HEK293 (cell line): ENCODE measurements around the gene METTL16.

ENCODE experiments used
- GLIS1 ChIP-seq: fragments of 450-650 bp; formaldehyde crosslinking; IDR thresholded peaks from 2 replicates; pipeline ENCODE4 v1.5.1; 2016; ENCODE audit warnings: missing biosample characterization, missing genetic modification characterization
- HOXA7 ChIP-seq: sonication (generic); formaldehyde crosslinking; IDR thresholded peaks from 2 replicates; pipeline ENCODE4 v1.8.1; 2022; ENCODE audit warnings: missing genetic modification reagents, borderline replicate concordance
- HOXC10 ChIP-seq: sonication (generic); formaldehyde crosslinking; IDR thresholded peaks from 2 replicates; pipeline ENCODE4 v1.8.1; 2023; ENCODE audit warnings: mild to moderate bottlenecking, missing genetic modification reagents
- HOXD13 ChIP-seq: sonication (generic); formaldehyde crosslinking; IDR thresholded peaks from 2 replicates; pipeline ENCODE4 v1.8.0; 2022; ENCODE audit warnings: missing genetic modification reagents, borderline replicate concordance
- RBAK ChIP-seq: fragments of 450-650 bp; formaldehyde crosslinking; IDR thresholded peaks from 2 replicates; pipeline ENCODE4 v1.5.1; 2016; ENCODE audit warnings: missing biosample characterization, missing genetic modification characterization
- ZBTB1 ChIP-seq: fragments of 450-650 bp; formaldehyde crosslinking; IDR thresholded peaks from 2 replicates; pipeline ENCODE4 v1.5.1; 2016; ENCODE audit warnings: missing biosample characterization, missing genetic modification characterization
- ZBTB8A ChIP-seq: fragments of 450-650 bp; formaldehyde crosslinking; IDR thresholded peaks from 2 replicates; pipeline ENCODE4 v1.5.1; 2016; ENCODE audit warnings: missing biosample characterization, missing genetic modification characterization
- ZEB2 ChIP-seq: fragments of 450-650 bp; formaldehyde crosslinking; IDR thresholded peaks from 2 replicates; pipeline ENCODE4 v1.5.1; 2016; ENCODE audit warnings: missing biosample characterization, missing genetic modification characterization
- ZFP41 ChIP-seq: fragments of 450-650 bp; formaldehyde crosslinking; IDR thresholded peaks from 2 replicates; pipeline ENCODE4 v1.5.1; 2016; ENCODE audit warnings: missing biosample characterization, missing genetic modification characterization, borderline replicate concordance
- ZIC2 ChIP-seq: fragments of 450-650 bp; formaldehyde crosslinking; IDR thresholded peaks from 2 replicates; pipeline ENCODE4 v1.5.1; 2016; ENCODE audit warnings: missing biosample characterization, missing genetic modification characterization
- ZNF10 ChIP-seq: fragments of 450-650 bp; formaldehyde crosslinking; IDR thresholded peaks from 2 replicates; pipeline ENCODE4 v1.5.1; 2017; ENCODE audit warnings: missing biosample characterization, missing genetic modification characterization
- ZNF24 ChIP-seq: fragments of 450-650 bp; formaldehyde crosslinking; IDR thresholded peaks from 2 replicates; pipeline ENCODE4 v1.5.1; 2016; ENCODE audit warnings: missing biosample characterization, missing genetic modification characterization
- ZNF426 ChIP-seq: fragments of 450-650 bp; formaldehyde crosslinking; IDR thresholded peaks from 2 replicates; pipeline ENCODE4 v1.5.1; 2017; ENCODE audit warnings: missing biosample characterization, missing genetic modification characterization, mild to moderate bottlenecking, inconsistent platforms, moderate library complexity
- ZNF530 ChIP-seq: fragments of 450-650 bp; formaldehyde crosslinking; IDR thresholded peaks from 2 replicates; pipeline ENCODE4 v1.5.1; 2016; ENCODE audit warnings: low read depth, missing biosample characterization, missing genetic modification characterization
- ZNF571 ChIP-seq: fragments of 450-650 bp; formaldehyde crosslinking; IDR thresholded peaks from 2 replicates; pipeline ENCODE4 v1.5.0; 2017; ENCODE audit warnings: missing biosample characterization, missing genetic modification characterization
- ZNF621 ChIP-seq: fragments of 450-650 bp; formaldehyde crosslinking; IDR thresholded peaks from 2 replicates; pipeline ENCODE4 v1.5.1; 2017; ENCODE audit warnings: missing biosample characterization, missing genetic modification characterization
- ZNF626 ChIP-seq: fragments of 450-650 bp; sonication (Bioruptor Pico); formaldehyde crosslinking; IDR thresholded peaks from 2 replicates; pipeline ENCODE4 v1.5.1; 2018; ENCODE audit warnings: missing biosample characterization, missing genetic modification characterization, inconsistent platforms
- ZNF701 ChIP-seq: fragments of 450-650 bp; formaldehyde crosslinking; IDR thresholded peaks from 2 replicates; pipeline ENCODE4 v1.5.1; 2016; ENCODE audit warnings: missing biosample characterization, missing genetic modification characterization
- ZNF777 ChIP-seq: fragments of 450-650 bp; formaldehyde crosslinking; IDR thresholded peaks from 2 replicates; pipeline ENCODE4 v1.5.1; 2017; ENCODE audit warnings: missing biosample characterization, missing genetic modification characterization, borderline replicate concordance
- ZXDB ChIP-seq: fragments of 450-650 bp; formaldehyde crosslinking; IDR thresholded peaks from 2 replicates; pipeline ENCODE4 v1.5.1; 2016; ENCODE audit warnings: missing biosample characterization, missing genetic modification characterization
- TF ChIP-seq, protein P1 (sequence below): fragments of 450-650 bp; formaldehyde crosslinking; IDR thresholded peaks from 2 replicates; pipeline ENCODE4 v1.5.1; 2016; ENCODE audit warnings: missing biosample characterization, missing genetic modification characterization
- TF ChIP-seq, protein P2 (sequence below): fragments of 450-650 bp; formaldehyde crosslinking; IDR thresholded peaks from 2 replicates; pipeline ENCODE4 v1.5.1; 2016; ENCODE audit warnings: missing biosample characterization, missing genetic modification characterization
- TF ChIP-seq, protein P3 (sequence below): fragments of 450-650 bp; formaldehyde crosslinking; IDR thresholded peaks from 2 replicates; pipeline ENCODE4 v1.5.1; 2016; ENCODE audit warnings: missing biosample characterization, missing genetic modification characterization, borderline replicate concordance
- TF ChIP-seq, protein P4 (sequence below): fragments of 450-650 bp; formaldehyde crosslinking; optimal IDR thresholded peaks from 2 replicates; pipeline ENCODE3; 2016; ENCODE audit warnings: missing biosample characterization, mild to moderate bottlenecking, missing genetic modification characterization
- TF ChIP-seq, protein P5 (sequence below): IDR thresholded peaks from 2 replicates; pipeline ENCODE4 v1.6.1; 2011; ENCODE audit warnings: mild to moderate bottlenecking, low read depth, low read length, borderline replicate concordance
- TF ChIP-seq, protein P6 (sequence below): fragments of 450-650 bp; IDR thresholded peaks from 2 replicates; pipeline ENCODE4 v1.5.1; 2018; ENCODE audit warnings: missing biosample characterization, missing genetic modification characterization

The METTL16 gene

DNA sequence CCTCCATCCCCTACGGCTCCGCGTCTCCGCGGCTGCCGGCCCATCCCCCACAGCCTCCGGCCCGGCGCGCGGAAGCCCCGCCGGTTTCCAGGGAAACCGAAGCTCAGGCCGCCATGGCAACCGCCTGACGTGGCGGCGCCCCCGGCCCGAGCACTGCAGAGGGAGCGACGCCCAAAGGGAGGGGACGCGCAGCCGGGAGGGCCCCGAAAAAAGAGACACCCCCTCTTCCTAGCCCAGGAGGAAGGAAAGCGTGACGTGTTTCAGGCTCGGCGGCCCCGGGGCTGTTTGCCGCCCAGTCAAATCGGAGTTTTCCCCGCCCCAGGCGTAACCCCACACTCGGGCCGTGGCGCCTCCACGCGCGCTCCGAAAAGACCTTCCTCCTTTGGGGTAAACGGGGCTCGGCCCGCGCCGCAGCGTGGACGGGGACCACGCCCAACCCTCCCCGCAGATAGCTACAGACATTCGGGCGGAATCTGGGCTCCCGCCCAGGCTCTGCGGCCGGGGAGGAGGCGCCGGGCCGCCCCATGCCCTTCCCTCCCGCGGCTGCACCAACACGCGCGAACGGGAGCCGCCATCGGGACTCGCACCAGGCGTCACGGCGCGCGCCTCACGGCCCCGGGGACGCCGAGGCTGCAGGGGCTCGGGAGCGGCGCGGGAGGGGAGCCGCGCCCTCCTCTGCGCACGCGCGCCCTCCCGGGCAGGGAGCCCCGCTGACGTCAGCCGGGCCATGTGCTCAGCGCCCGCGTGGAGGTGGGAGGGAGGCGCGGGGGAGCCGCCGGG is 118.3 kb downstream of the METTL16 start (continued):
- TF ChIP-seq, protein P1, sequence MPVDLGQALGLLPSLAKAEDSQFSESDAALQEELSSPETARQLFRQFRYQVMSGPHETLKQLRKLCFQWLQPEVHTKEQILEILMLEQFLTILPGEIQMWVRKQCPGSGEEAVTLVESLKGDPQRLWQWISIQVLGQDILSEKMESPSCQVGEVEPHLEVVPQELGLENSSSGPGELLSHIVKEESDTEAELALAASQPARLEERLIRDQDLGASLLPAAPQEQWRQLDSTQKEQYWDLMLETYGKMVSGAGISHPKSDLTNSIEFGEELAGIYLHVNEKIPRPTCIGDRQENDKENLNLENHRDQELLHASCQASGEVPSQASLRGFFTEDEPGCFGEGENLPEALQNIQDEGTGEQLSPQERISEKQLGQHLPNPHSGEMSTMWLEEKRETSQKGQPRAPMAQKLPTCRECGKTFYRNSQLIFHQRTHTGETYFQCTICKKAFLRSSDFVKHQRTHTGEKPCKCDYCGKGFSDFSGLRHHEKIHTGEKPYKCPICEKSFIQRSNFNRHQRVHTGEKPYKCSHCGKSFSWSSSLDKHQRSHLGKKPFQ (tag by site-specific recombination): no peak
- TF ChIP-seq, protein P2, sequence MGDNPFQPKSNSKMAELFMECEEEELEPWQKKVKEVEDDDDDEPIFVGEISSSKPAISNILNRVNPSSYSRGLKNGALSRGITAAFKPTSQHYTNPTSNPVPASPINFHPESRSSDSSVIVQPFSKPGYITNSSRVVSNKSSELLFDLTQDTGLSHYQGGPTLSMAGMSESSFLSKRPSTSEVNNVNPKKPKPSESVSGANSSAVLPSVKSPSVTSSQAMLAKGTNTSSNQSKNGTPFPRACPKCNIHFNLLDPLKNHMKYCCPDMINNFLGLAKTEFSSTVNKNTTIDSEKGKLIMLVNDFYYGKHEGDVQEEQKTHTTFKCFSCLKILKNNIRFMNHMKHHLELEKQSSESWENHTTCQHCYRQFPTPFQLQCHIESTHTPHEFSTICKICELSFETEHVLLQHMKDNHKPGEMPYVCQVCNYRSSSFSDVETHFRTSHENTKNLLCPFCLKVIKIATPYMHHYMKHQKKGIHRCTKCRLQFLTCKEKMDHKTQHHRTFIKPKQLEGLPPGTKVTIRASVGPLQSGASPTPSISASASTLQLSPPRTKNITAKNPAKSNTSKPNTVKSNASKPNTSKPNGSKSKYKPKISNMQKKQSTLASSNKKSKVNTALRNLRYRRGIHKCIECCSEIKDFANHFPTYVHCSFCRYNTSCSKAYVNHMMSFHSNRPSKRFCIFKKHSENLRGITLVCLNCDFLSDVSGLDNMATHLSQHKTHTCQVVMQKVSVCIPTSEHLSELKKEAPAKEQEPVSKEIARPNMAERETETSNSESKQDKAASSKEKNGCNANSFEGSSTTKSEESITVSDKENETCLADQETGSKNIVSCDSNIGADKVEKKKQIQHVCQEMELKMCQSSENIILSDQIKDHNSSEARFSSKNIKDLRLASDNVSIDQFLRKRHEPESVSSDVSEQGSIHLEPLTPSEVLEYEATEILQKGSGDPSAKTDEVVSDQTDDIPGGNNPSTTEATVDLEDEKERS (tag by site-specific recombination): no peak
- TF ChIP-seq ZNF701 (tag by site-specific recombination): no peak
- no peak; the same call in 1 of the 2 replicates for TF ChIP-seq ZNF10 (tag by site-specific recombination)
- peak; percentile 37; the same call in 1 of the 2 replicates for TF ChIP-seq ZIC2 (tag by site-specific recombination)
- peak; percentile 92 for TF ChIP-seq ZBTB8A (tag by site-specific recombination)
- no peak for TF ChIP-seq HOXC10
- no peak for TF ChIP-seq RBAK (tag by site-specific recombination)
- TF ChIP-seq ZNF426 (tag by site-specific recombination): no peak
- TF ChIP-seq HOXD13 (CRISPR knock-in tag): no peak
- TF ChIP-seq, protein P3, sequence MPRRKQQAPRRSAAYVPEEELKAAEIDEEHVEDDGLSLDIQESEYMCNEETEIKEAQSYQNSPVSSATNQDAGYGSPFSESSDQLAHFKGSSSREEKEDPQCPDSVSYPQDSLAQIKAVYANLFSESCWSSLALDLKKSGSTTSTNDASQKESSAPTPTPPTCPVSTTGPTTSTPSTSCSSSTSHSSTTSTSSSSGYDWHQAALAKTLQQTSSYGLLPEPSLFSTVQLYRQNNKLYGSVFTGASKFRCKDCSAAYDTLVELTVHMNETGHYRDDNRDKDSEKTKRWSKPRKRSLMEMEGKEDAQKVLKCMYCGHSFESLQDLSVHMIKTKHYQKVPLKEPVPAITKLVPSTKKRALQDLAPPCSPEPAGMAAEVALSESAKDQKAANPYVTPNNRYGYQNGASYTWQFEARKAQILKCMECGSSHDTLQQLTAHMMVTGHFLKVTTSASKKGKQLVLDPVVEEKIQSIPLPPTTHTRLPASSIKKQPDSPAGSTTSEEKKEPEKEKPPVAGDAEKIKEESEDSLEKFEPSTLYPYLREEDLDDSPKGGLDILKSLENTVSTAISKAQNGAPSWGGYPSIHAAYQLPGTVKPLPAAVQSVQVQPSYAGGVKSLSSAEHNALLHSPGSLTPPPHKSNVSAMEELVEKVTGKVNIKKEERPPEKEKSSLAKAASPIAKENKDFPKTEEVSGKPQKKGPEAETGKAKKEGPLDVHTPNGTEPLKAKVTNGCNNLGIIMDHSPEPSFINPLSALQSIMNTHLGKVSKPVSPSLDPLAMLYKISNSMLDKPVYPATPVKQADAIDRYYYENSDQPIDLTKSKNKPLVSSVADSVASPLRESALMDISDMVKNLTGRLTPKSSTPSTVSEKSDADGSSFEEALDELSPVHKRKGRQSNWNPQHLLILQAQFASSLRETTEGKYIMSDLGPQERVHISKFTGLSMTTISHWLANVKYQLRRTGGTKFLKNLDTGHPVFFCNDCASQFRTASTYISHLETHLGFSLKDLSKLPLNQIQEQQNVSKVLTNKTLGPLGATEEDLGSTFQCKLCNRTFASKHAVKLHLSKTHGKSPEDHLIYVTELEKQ (tag by site-specific recombination): peak; percentile 27; the same call in 1 of the 2 replicates
- TF ChIP-seq HOXA7 (CRISPR knock-in tag): no peak
- TF ChIP-seq ZNF571: no peak
- TF ChIP-seq, protein P4, sequence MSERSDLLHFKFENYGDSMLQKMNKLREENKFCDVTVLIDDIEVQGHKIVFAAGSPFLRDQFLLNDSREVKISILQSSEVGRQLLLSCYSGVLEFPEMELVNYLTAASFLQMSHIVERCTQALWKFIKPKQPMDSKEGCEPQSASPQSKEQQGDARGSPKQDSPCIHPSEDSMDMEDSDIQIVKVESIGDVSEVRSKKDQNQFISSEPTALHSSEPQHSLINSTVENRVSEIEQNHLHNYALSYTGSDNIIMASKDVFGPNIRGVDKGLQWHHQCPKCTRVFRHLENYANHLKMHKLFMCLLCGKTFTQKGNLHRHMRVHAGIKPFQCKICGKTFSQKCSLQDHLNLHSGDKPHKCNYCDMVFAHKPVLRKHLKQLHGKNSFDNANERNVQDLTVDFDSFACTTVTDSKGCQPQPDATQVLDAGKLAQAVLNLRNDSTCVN (tag by site-specific recombination): peak; percentile 87
- no peak for TF ChIP-seq ZNF621 (tag by site-specific recombination)
- TF ChIP-seq ZBTB1 (tag by site-specific recombination): 0 out of 2 replicates have a peak, but pooled peaks have one; percentile 26
- TF ChIP-seq ZNF626: no peak
- peak; percentile 96 for TF ChIP-seq ZXDB
- peak; percentile 97 for TF ChIP-seq ZEB2 (tag by site-specific recombination)
- peak; percentile 86 for TF ChIP-seq ZNF24 (tag by site-specific recombination)
- TF ChIP-seq, protein P5, sequence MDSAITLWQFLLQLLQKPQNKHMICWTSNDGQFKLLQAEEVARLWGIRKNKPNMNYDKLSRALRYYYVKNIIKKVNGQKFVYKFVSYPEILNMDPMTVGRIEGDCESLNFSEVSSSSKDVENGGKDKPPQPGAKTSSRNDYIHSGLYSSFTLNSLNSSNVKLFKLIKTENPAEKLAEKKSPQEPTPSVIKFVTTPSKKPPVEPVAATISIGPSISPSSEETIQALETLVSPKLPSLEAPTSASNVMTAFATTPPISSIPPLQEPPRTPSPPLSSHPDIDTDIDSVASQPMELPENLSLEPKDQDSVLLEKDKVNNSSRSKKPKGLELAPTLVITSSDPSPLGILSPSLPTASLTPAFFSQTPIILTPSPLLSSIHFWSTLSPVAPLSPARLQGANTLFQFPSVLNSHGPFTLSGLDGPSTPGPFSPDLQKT: no peak
- no peak; the same call in 1 of the 2 replicates for TF ChIP-seq GLIS1 (tag by site-specific recombination)
- peak; percentile 57; the same call in 1 of the 2 replicates for TF ChIP-seq ZNF777 (tag by site-specific recombination)
- TF ChIP-seq, protein P6, sequence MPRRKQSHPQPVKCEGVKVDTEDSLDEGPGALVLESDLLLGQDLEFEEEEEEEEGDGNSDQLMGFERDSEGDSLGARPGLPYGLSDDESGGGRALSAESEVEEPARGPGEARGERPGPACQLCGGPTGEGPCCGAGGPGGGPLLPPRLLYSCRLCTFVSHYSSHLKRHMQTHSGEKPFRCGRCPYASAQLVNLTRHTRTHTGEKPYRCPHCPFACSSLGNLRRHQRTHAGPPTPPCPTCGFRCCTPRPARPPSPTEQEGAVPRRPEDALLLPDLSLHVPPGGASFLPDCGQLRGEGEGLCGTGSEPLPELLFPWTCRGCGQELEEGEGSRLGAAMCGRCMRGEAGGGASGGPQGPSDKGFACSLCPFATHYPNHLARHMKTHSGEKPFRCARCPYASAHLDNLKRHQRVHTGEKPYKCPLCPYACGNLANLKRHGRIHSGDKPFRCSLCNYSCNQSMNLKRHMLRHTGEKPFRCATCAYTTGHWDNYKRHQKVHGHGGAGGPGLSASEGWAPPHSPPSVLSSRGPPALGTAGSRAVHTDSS (tag by site-specific recombination): 0 out of 2 replicates have a peak, but pooled peaks have one; percentile 36
- no peak for TF ChIP-seq ZFP41 (tag by site-specific recombination)
- TF ChIP-seq ZNF530: no peak
